ENCODE measurements around the gene GRIA3.

- TF ChIP-seq CTCF (IDR thresholded peaks at IDR 0.05) (no peak), ZFX (IDR thresholded peaks at IDR 0.05; ENCODE audit: borderline replicate concordance) (no peak)
These were observed 24.7 kb upstream of the GRIA3 start for GRCh38 chrX:123159403-123159802.
